SU-DHL-6 (cell line): Measurements from ENCODE around the gene NUDT16L1.

Source experiments
- H2AFZ ChIP-seq: fragments of 200-600 bp; sonication (generic); 2 replicates; pipeline ENCODE4 v1.6.1; 2014; ENCODE audit warnings: low read depth, mild to moderate bottlenecking, moderate library complexity, mixed read lengths, antibody characterized with exemption, low read length; ENCODE audit not compliant: severe bottlenecking
- H3F3A ChIP-seq: fragments of 200-600 bp; shearing (Covaris generic); 2 replicates; pipeline ENCODE4 v1.6.0; 2016; ENCODE audit warnings: antibody characterized with exemption, mild to moderate bottlenecking; ENCODE audit not compliant: insufficient read depth
- H3K27ac ChIP-seq: fragments of 200-600 bp; sonication (generic); 2 replicates; pipeline ENCODE4 v1.5.1; 2016; ENCODE audit warnings: low read depth, mild to moderate bottlenecking, low read length, moderate library complexity, mixed read lengths
- H3K27me3 ChIP-seq: fragments of 200-600 bp; sonication (generic), shearing (Covaris generic); 2 replicates; pipeline ENCODE4 v1.6.0; 2014; ENCODE audit warnings: mild to moderate bottlenecking, low read length
- H3K36me3 ChIP-seq: fragments of 200-600 bp; sonication (generic); 2 replicates; pipeline ENCODE4 v1.6.1; 2014; ENCODE audit warnings: mild to moderate bottlenecking, low read length, mixed read lengths
- H3K4me2 ChIP-seq: fragments of 300-600, 200-600 bp; shearing (Covaris generic), sonication (generic); 2 replicates; pipeline ENCODE4 v1.6.0; 2014; ENCODE audit warnings: low read length, low read depth, mild to moderate bottlenecking; ENCODE audit not compliant: poor library complexity, severe bottlenecking
- H3K4me3 ChIP-seq: fragments of 200-600 bp; sonication (generic); 2 replicates; pipeline ENCODE4 v1.5.1; 2014; ENCODE audit warnings: antibody characterized with exemption, low read length, mild to moderate bottlenecking, mixed read lengths; ENCODE audit not compliant: insufficient read depth, poor library complexity, severe bottlenecking
- H3K79me2 ChIP-seq: fragments of 200-600 bp; sonication (generic); 2 replicates; pipeline ENCODE4 v1.6.1; 2014; ENCODE audit warnings: mild to moderate bottlenecking, low read length, moderate library complexity; ENCODE audit not compliant: insufficient read depth
- H3K9ac ChIP-seq: fragments of 200-600 bp; sonication (generic); 2 replicates; pipeline ENCODE4 v1.7.0; 2014; ENCODE audit warnings: mild to moderate bottlenecking, low read length
- H3K9me2 ChIP-seq: fragments of 200-600 bp; sonication (generic); replicated peaks from 2 replicates; pipeline ENCODE4 v1.6.1; 2014; ENCODE audit warnings: low read length; ENCODE audit not compliant: insufficient read depth
- H3K9me3 ChIP-seq: fragments of 200-600 bp; sonication (generic); 2 replicates; pipeline ENCODE4 v1.6.1; 2014; ENCODE audit warnings: low read length, mixed read lengths; ENCODE audit not compliant: insufficient read depth
- H4K20me1 ChIP-seq: fragments of 200-600 bp; sonication (generic); 2 replicates; pipeline ENCODE4 v1.6.1; 2014; ENCODE audit warnings: low read depth, mild to moderate bottlenecking, antibody characterized with exemption, low read length, moderate library complexity, mixed read lengths
- EZH2phosphoT487 ChIP-seq: fragments of 200-600 bp; sonication (generic), shearing (Covaris generic); conservative IDR thresholded peaks from 2 replicates; pipeline ENCODE4 v1.6.1; 2018; ENCODE audit warnings: mild to moderate bottlenecking, antibody characterized with exemption, low read length, moderate library complexity, mixed read lengths
- TF ChIP-seq, protein P1 (sequence below): fragments of 200-600 bp; sonication (generic); IDR thresholded peaks from one replicate; pipeline ENCODE4 v1.5.1; 2017; ENCODE audit warnings: antibody characterized with exemption, mild to moderate bottlenecking, low read length, moderate library complexity; ENCODE audit not compliant: insufficient read depth, poor library complexity, severe bottlenecking

The NUDT16L1 gene

DNA sequence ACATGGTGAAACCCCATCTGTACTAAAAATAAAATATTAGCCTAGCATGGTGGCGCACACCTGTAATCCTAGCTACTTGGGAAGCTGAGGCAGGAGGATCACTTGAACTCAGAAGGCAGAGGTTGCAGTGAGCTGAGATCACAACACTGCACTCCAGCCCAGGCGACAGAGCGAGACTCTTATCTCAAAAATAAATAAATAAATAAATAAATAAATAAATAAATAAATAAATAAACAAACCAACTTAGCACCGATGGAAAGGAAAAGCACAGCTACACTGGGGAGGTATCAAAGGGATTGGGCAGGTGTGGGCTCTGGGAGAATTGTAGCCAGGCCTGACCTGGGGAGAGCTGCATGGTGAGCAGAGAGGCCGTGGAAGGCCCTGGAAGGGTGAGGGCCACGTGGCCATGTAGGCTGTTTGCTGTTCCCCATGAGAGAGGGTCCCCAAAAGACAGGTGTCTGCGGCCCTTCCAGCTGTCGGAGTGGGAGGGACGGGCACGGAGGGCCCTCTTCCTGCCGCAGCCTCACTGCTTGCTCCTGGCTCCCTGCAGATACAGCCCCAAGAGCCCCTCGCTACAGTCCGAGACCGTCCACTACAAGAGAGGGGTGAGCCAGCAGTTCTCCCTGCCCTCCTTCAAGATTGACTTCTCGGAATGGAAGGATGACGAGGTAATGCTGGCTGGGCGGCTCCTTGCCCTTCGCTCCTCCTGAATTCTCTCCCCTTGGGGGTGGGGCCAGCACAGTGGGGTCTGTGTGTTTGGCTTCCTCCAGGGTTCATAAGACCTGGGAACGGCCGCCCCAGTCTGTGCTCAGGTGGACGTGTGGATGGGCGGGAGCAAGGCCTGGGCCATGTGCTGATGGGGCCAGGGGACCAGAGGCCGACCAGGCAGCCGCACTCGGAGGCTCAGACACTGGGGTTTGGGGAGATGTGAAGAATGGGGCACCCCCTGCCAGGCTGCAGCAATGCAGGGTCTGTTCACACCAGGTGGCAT, 36.4 kb upstream of the NUDT16L1 start:
- no peak overlapping the region for H3K4me2 ChIP-seq
- no peaks in the 10 kb centered on the region for H3K79me2 ChIP-seq
- no peak overlapping the region for H3K9ac ChIP-seq
- H3K27me3 ChIP-seq, result no peaks in the 10 kb centered on the region
- no peaks in the 10 kb centered on the region for H4K20me1 ChIP-seq
- H3K36me3 ChIP-seq, result no peaks in the 10 kb centered on the region
- H3K9me3 ChIP-seq, result no peaks in the 10 kb centered on the region
- H3K27ac ChIP-seq, result no peak overlapping the region
- H3K9me2 ChIP-seq, result no peaks in the 10 kb centered on the region
- no peaks in the 10 kb centered on the region for H3F3A ChIP-seq
- H3K4me3 ChIP-seq, result no peak overlapping the region
- TF ChIP-seq, protein P1, sequence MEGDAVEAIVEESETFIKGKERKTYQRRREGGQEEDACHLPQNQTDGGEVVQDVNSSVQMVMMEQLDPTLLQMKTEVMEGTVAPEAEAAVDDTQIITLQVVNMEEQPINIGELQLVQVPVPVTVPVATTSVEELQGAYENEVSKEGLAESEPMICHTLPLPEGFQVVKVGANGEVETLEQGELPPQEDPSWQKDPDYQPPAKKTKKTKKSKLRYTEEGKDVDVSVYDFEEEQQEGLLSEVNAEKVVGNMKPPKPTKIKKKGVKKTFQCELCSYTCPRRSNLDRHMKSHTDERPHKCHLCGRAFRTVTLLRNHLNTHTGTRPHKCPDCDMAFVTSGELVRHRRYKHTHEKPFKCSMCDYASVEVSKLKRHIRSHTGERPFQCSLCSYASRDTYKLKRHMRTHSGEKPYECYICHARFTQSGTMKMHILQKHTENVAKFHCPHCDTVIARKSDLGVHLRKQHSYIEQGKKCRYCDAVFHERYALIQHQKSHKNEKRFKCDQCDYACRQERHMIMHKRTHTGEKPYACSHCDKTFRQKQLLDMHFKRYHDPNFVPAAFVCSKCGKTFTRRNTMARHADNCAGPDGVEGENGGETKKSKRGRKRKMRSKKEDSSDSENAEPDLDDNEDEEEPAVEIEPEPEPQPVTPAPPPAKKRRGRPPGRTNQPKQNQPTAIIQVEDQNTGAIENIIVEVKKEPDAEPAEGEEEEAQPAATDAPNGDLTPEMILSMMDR, result no peak
- TF ChIP-seq EZH2phosphoT487, result no peak
- H2AFZ ChIP-seq, result no peak overlapping the region

DNA sequence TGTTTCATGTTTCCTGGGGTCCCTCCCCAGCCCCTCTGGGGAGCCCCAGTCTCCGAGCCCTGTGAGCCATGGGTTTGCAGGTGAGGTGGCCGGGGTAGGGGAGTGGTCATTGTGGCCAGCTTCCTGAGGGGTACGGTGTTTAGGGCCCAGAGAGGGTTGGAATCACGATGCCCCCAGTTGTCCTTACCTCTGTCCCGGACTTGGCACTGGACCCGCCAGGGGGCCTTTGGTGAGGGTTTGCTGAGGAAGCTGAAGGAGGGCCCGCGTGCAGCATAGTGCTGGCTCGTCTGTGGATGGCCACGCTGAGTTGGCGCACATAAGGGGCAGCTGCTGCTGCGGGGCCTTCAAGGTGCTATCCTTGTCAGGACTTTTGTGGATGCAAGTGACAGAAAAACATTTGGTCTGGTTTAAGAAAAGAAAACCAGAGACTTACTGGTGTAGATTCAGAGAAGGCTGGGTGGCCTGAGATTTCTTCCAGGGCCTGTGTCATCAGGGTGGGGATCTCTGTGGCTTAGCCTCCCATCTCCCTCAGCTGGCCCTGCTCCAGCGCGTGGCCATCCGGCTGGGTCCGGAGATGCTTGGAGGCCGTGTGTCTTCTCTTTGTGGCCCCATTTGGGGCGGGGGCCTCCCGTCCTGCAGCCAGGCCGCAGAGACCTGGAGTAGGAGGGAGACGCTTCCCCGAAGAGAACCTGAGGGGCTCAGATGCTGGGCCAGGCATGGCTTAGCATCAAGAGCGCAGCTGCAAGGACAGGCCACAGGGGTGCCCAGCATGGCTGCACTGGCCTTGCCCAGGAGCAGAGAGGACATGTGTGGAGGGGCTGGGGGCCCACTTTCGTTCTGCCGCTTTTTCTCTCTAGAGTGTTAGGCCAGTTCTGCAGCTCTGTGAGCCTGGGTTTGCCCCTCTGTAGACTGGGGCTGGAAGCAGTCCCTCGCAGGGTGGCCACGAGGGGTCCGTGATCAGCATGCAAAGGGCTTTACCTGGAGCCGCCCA, 33.7 kb upstream of the NUDT16L1 start:
- Histone ChIP-seq H2AFZ (no peak overlapping the region), H3K4me2 (no peak overlapping the region), H4K20me1 (no peaks in the 10 kb centered on the region), H3K36me3 (no peaks in the 10 kb centered on the region), H3K9me2 (no peaks in the 10 kb centered on the region), H3K27me3 (no peaks in the 10 kb centered on the region), H3K27ac (no peak overlapping the region), H3K9ac (no peak overlapping the region), H3K4me3 (no peak overlapping the region), H3K9me3 (no peaks in the 10 kb centered on the region), H3K79me2 (no peaks in the 10 kb centered on the region), H3F3A (no peaks in the 10 kb centered on the region)
- TF ChIP-seq, protein P1, result no peak
- no peak for TF ChIP-seq EZH2phosphoT487

DNA sequence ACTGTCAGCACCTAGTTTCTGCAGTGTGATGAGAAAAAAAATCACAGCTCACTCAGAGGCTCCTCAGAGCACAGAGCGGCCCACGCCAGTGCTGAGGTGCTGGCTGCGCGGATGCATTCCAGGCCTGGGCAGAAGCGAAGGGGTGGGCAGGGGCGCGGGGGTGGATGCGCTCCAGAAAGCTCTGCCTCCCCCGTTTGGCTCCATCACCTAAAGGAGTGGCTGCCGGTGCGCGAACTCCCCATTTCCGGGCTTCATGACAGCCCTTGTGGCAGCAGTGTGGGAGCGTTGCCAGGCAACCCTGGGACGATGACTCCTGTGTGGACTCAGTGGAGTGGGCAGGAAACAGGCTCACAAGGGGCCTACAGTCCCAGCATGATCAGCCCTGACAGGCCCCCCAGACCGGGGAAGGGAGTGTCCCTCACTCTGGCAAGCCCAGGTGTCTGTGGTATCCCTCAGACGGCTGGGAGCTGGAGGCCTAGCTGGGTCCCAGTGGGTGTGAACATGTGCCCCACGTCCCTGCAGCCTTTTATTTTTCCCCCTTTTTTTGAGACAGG, 32.8 kb upstream of the NUDT16L1 start:
- no peaks in the 10 kb centered on the region for H3K9me2 ChIP-seq
- H3K4me2 ChIP-seq, result no peak overlapping the region
- H3F3A ChIP-seq, result no peaks in the 10 kb centered on the region
- no peaks in the 10 kb centered on the region for H3K9me3 ChIP-seq
- H3K27me3 ChIP-seq, result no peaks in the 10 kb centered on the region
- no peaks in the 10 kb centered on the region for H3K36me3 ChIP-seq
- no peaks in the 10 kb centered on the region for H4K20me1 ChIP-seq
- no peaks in the 10 kb centered on the region for H3K79me2 ChIP-seq
- no peak overlapping the region for H3K9ac ChIP-seq
- no peak overlapping the region for H2AFZ ChIP-seq
- TF ChIP-seq, protein P1, result no peak
- TF ChIP-seq EZH2phosphoT487, result no peak
- no peak overlapping the region for H3K27ac ChIP-seq
- no peak overlapping the region for H3K4me3 ChIP-seq
